CD4-positive, alpha-beta memory T cell (primary cell): ENCODE measurements around the gene PLPP3. TPM values are rescaled to one million over a fixed set of nuclear protein-coding genes. Genes with fewer than 3 reads are reported as not detected.

Experiments
- CTCF ChIA-PET: fragments of 350-600 bp; sonication (Branson Sonifier 250); formaldehyde crosslinking; loops from one replicate; lab custom pipeline; 2021; ENCODE audit warnings: inconsistent platforms; ENCODE audit not compliant: partially characterized antibody; lab: Charles Lee
- POLR2A ChIA-PET: fragments of 350-600 bp; sonication (Branson Sonifier 250); formaldehyde crosslinking; loops from one replicate; lab custom pipeline; 2021; ENCODE audit not compliant: partially characterized antibody; lab: Charles Lee
- DNase-seq, 5 donors: peaks; one replicate each; pipeline versions ENCODE4 v3.0.0 to v3.0.0-alpha.2; 2020 to 2022; ENCODE audit warnings: mixed read lengths in 1 of 5
- H3K27ac ChIP-seq: one replicate; pipeline ENCODE4 v1.7.0; 2013; ENCODE audit warnings: low read depth, low read length
- H3K27me3 ChIP-seq: 2 replicates; pipeline ENCODE4 v1.7.0; 2013; ENCODE audit warnings: mild to moderate bottlenecking, low read length, moderate library complexity; ENCODE audit not compliant: insufficient read depth
- H3K36me3 ChIP-seq: 2 replicates; pipeline ENCODE4 v1.7.0; 2013; ENCODE audit warnings: mild to moderate bottlenecking, low read length, moderate library complexity; ENCODE audit not compliant: insufficient read depth
- H3K4me1 ChIP-seq: 2 replicates; pipeline ENCODE4 v1.7.0; 2013; ENCODE audit warnings: mild to moderate bottlenecking, low read length, moderate library complexity; ENCODE audit not compliant: insufficient read depth
- H3K4me3 ChIP-seq, 2 donors: one replicate each; pipeline ENCODE4 v1.7.0; 2013; ENCODE audit warnings: low read length in 2 of 2, mild to moderate bottlenecking in 1 of 2
- H3K9me3 ChIP-seq, 2 donors: one replicate each; pipeline ENCODE4 v1.7.0; 2013; ENCODE audit warnings: low read length in 2 of 2, control low read depth in 1 of 2; ENCODE audit not compliant: control insufficient read depth in 1 of 2
- H3K27ac Mint-ChIP-seq, 7 donors: one replicate each; pipeline ENCODE4 v1.8.0; 2020 to 2021; ENCODE audit warnings: mixed read lengths in 7 of 7, mild to moderate bottlenecking in 6 of 7, inconsistent platforms in 3 of 7, moderate library complexity in 3 of 7
- H3K27me3 Mint-ChIP-seq, 2 donors: one replicate each; pipeline ENCODE4 v1.8.0; 2020 to 2021; ENCODE audit warnings: mixed read lengths in 2 of 2
- H3K36me3 Mint-ChIP-seq, 2 donors: one replicate each; pipeline ENCODE4 v1.8.0; 2020 to 2021; ENCODE audit warnings: mixed read lengths in 2 of 2, inconsistent platforms in 1 of 2, mild to moderate bottlenecking in 1 of 2
- H3K4me1 Mint-ChIP-seq, 4 donors: one replicate each; pipeline ENCODE4 v1.8.0; 2020 to 2021; ENCODE audit warnings: mixed read lengths in 4 of 4, mild to moderate bottlenecking in 1 of 4
- H3K4me3 Mint-ChIP-seq, 8 donors: one replicate each; pipeline ENCODE4 v1.8.0; 2020 to 2021; ENCODE audit warnings: mixed read lengths in 8 of 8, mild to moderate bottlenecking in 7 of 8, moderate library complexity in 6 of 8, inconsistent platforms in 3 of 8
- H3K9me3 Mint-ChIP-seq, 8 donors: one replicate each; pipeline ENCODE4 v1.8.0; 2020 to 2021; ENCODE audit warnings: mixed read lengths in 8 of 8, mild to moderate bottlenecking in 5 of 8, inconsistent platforms in 3 of 8, moderate library complexity in 1 of 8
- intact Hi-C: fragments of 100-400 bp; cut with micrococcal nuclease; formaldehyde crosslinking; loops from one replicate; pipeline ENCODE4 v1.15.1; 2023
- polyA plus RNA-seq, 2 donors: library from polyadenylated mRNA; unstranded; fragments of 300-500 nt; fragmentation: Illumina TruSeq; gene quantifications; one replicate each; pipeline ENCODE4 v1.2.3, GENCODE V29; 2021
- total RNA-seq, 2 experiments: library from RNA; stranded (reverse); gene quantifications; one replicate each; pipeline ENCODE4 v1.2.3, GENCODE V29; 2021

PLPP3 gene
- total and polyA plus RNA-seq, 4 experiments from 2014 or later, result 0.61 to 0.94 TPM; not detected in 2

- H3K27me3 Mint-ChIP-seq, result peaks cover 1 to 2% of the 10 kb centered on the region in 2 donors
Observed at GRCh38 chr1:56506951-56507491, 72.3 kb downstream of the PLPP3 start.

GRCh38 chr1:56505792-56506743 lies 73.3 kb downstream of the PLPP3 start:
- H3K4me3 Mint-ChIP-seq, result no peak overlapping the region
- no peak for DNase-seq
- POLR2A ChIA-PET, result no interaction called here
- Histone ChIP-seq H3K9me3 (no peaks in the 10 kb centered on the region), H3K27ac (no peak overlapping the region), H3K4me3 (no peak overlapping the region), H3K4me1 (no peaks in the 10 kb centered on the region), H3K36me3 (no peaks in the 10 kb centered on the region), H3K27me3 (no peaks in the 10 kb centered on the region)
- intact Hi-C loops, result no loop called here
- H3K9me3 Mint-ChIP-seq, result peaks cover 0 to 3% (median under 1%) of the 10 kb centered on the region in 8 donors
- peaks cover 0 to 1% (median 0%) of the 10 kb centered on the region in 4 donors for H3K4me1 Mint-ChIP-seq
- peaks cover 1 to 3% of the 10 kb centered on the region in 2 donors for H3K27me3 Mint-ChIP-seq
- no peak overlapping the region for H3K27ac Mint-ChIP-seq
- H3K36me3 Mint-ChIP-seq, result no peaks in the 10 kb centered on the region
- CTCF ChIA-PET, result interaction anchor here (1.5 kb wide), 1 partner anchor 11 kb away, joined by 4 read pairs; no protein-coding TSS in a partner anchor

More at GRCh38 chr1:56506951-56507491, 72.3 kb downstream of the PLPP3 start:
- ChIA-PET POLR2A (no interaction called here), CTCF (no interaction called here)
- Histone ChIP-seq H3K36me3 (no peaks in the 10 kb centered on the region), H3K9me3 (no peaks in the 10 kb centered on the region), H3K27me3 (no peaks in the 10 kb centered on the region), H3K27ac (no peak overlapping the region), H3K4me1 (no peaks in the 10 kb centered on the region), H3K4me3 (no peak overlapping the region)
- Mint-ChIP-seq H3K9me3 (peaks cover 0 to 3% (median 0%) of the 10 kb centered on the region in 8 donors), H3K27ac (peak overlapping the region in 1 of 7 donors; percentile 24), H3K36me3 (no peaks in the 10 kb centered on the region), H3K4me1 (peaks cover 0 to 1% (median 0%) of the 10 kb centered on the region in 4 donors), H3K4me3 (no peak overlapping the region)
- no peak for DNase-seq
- intact Hi-C loops, result no loop called here

GRCh38 chr1:56502700-56503245 lies 76.6 kb downstream of the PLPP3 start:
- no peaks in the 10 kb centered on the region for H3K27me3 ChIP-seq
- H3K4me3 ChIP-seq, result no peak overlapping the region
- Mint-ChIP-seq H3K4me1 (peaks cover 0 to 1% (median 0%) of the 10 kb centered on the region in 4 donors), H3K27ac (no peak overlapping the region), H3K4me3 (no peak overlapping the region), H3K27me3 (peaks cover 1 to 4% of the 10 kb centered on the region in 2 donors), H3K9me3 (peaks cover 0 to 8% (median 2%) of the 10 kb centered on the region in 8 donors), H3K36me3 (no peaks in the 10 kb centered on the region)
- CTCF ChIA-PET, result no interaction called here
- DNase-seq, result no peak
- H3K9me3 ChIP-seq, result no peaks in the 10 kb centered on the region
- intact Hi-C loops, result no loop called here
- no peak overlapping the region for H3K27ac ChIP-seq
- H3K4me1 ChIP-seq, result no peaks in the 10 kb centered on the region
- POLR2A ChIA-PET, result no interaction called here
- no peaks in the 10 kb centered on the region for H3K36me3 ChIP-seq

GRCh38 chr1:56501888-56502287 lies 77.5 kb downstream of the PLPP3 start:
- no peak overlapping the region for H3K4me3 Mint-ChIP-seq
- H3K27ac ChIP-seq, result no peak overlapping the region
- H3K36me3 Mint-ChIP-seq, result no peaks in the 10 kb centered on the region
- H3K4me1 Mint-ChIP-seq, result no peaks in the 10 kb centered on the region
- no peaks in the 10 kb centered on the region for H3K4me1 ChIP-seq
- no peak for DNase-seq
- H3K27me3 ChIP-seq, result no peaks in the 10 kb centered on the region
- ChIA-PET CTCF (no interaction called here), POLR2A (no interaction called here)
- H3K27ac Mint-ChIP-seq, result no peak overlapping the region
- peaks cover 0 to 8% (median 2%) of the 10 kb centered on the region in 8 donors for H3K9me3 Mint-ChIP-seq
- no peaks in the 10 kb centered on the region for H3K36me3 ChIP-seq
- H3K9me3 ChIP-seq, result no peaks in the 10 kb centered on the region
- peaks cover 1 to 3% of the 10 kb centered on the region in 2 donors for H3K27me3 Mint-ChIP-seq
- intact Hi-C loops, result no loop called here
- H3K4me3 ChIP-seq, result no peak overlapping the region

GRCh38 chr1:56501426-56501825 lies 77.9 kb downstream of the PLPP3 start:
- POLR2A ChIA-PET, result no interaction called here

GRCh38 chr1:56496821-56497772 lies 82.3 kb downstream of the PLPP3 start:
- CTCF ChIA-PET, result no interaction called here
- no peak for DNase-seq
- H3K27ac Mint-ChIP-seq, result no peak overlapping the region
- Histone ChIP-seq H3K27me3 (no peaks in the 10 kb centered on the region), H3K9me3 (no peaks in the 10 kb centered on the region), H3K4me3 (no peak overlapping the region), H3K36me3 (no peaks in the 10 kb centered on the region), H3K27ac (no peak overlapping the region), H3K4me1 (no peaks in the 10 kb centered on the region)
- no peaks in the 10 kb centered on the region for H3K4me1 Mint-ChIP-seq
- H3K4me3 Mint-ChIP-seq, result no peak overlapping the region
- intact Hi-C loops, result no loop called here
- H3K36me3 Mint-ChIP-seq, result no peaks in the 10 kb centered on the region
- peaks cover 3 to 5% of the 10 kb centered on the region in 2 donors for H3K27me3 Mint-ChIP-seq
- POLR2A ChIA-PET, result no interaction called here
- H3K9me3 Mint-ChIP-seq, result peaks cover 0 to 8% (median 2%) of the 10 kb centered on the region in 8 donors

More at GRCh38 chr1:56501426-56501825, 77.9 kb downstream of the PLPP3 start:
- H3K4me3 Mint-ChIP-seq, result no peak overlapping the region
- Histone ChIP-seq H3K27ac (no peak overlapping the region), H3K36me3 (no peaks in the 10 kb centered on the region), H3K27me3 (no peaks in the 10 kb centered on the region), H3K9me3 (no peaks in the 10 kb centered on the region), H3K4me3 (no peak overlapping the region), H3K4me1 (no peaks in the 10 kb centered on the region)
- no peaks in the 10 kb centered on the region for H3K36me3 Mint-ChIP-seq
- no peak overlapping the region for H3K27ac Mint-ChIP-seq
- peaks cover 0 to 8% (median under 1%) of the 10 kb centered on the region in 8 donors for H3K9me3 Mint-ChIP-seq
- peaks cover 1 to 3% of the 10 kb centered on the region in 2 donors for H3K27me3 Mint-ChIP-seq
- no peaks in the 10 kb centered on the region for H3K4me1 Mint-ChIP-seq
- DNase-seq, result no peak
- CTCF ChIA-PET, result interaction anchor here (0.7 kb wide), 1 partner anchor 39 kb away, joined by 3 read pairs; no protein-coding TSS in a partner anchor
- intact Hi-C loops, result no loop called here
